ENCODE measurements around the gene RADIL. TPM values are rescaled to one million over a fixed set of nuclear protein-coding genes. Genes with fewer than 3 reads are reported as not detected.

The RADIL gene
- total RNA-seq, 1 donor from 2014 or later = 2.4 TPM

DNA sequence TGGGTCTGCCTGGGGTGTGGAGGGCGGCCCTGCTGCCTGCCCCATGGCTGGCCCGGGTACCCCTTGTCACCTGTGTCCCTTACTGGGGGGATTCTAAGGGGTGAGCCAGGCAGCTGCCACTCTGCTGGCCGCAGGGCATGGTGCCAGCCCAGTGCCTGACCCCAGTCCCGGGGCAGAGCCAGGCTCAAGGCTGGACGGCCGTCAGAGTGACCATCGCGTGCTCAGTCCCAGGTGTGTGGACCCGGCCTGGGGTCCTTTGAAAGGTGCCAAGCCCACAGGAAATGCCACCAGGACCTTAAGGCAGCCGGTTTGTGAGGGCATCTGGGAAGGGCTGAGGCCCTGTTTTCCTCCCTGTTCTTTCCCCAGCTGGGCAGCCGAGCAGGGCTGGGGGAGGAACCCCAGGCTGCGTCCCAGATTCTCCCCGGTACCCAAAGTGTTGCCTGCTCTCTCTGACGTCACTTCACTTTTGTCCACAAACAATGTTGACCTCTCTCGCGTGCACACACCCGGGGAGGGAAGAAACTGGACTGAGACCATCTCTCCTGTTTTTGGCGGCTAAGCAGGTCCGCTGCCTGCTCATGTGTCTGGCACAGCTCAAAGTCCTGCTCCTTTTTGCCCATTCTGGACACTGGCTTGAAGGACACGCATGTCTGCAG, 59.3 kb downstream of the RADIL start:
- Mint-ChIP-seq H3K36me3 (ENCODE audit: low read depth, unreplicated experiment) (no peaks in the 10 kb centered on the region), H3K27ac (ENCODE audit: unreplicated experiment) (no peak overlapping the region), H3K27me3 (ENCODE audit: unreplicated experiment) (peaks cover 3% of the 10 kb centered on the region), H3K9me3 (ENCODE audit: unreplicated experiment) (no peaks in the 10 kb centered on the region), H3K4me3 (ENCODE audit: unreplicated experiment) (no peak overlapping the region), H3K4me1 (ENCODE audit: unreplicated experiment) (peaks cover 9% of the 10 kb centered on the region)
- TF ChIP-seq, protein P1, sequence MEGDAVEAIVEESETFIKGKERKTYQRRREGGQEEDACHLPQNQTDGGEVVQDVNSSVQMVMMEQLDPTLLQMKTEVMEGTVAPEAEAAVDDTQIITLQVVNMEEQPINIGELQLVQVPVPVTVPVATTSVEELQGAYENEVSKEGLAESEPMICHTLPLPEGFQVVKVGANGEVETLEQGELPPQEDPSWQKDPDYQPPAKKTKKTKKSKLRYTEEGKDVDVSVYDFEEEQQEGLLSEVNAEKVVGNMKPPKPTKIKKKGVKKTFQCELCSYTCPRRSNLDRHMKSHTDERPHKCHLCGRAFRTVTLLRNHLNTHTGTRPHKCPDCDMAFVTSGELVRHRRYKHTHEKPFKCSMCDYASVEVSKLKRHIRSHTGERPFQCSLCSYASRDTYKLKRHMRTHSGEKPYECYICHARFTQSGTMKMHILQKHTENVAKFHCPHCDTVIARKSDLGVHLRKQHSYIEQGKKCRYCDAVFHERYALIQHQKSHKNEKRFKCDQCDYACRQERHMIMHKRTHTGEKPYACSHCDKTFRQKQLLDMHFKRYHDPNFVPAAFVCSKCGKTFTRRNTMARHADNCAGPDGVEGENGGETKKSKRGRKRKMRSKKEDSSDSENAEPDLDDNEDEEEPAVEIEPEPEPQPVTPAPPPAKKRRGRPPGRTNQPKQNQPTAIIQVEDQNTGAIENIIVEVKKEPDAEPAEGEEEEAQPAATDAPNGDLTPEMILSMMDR (IDR thresholded peaks at IDR 0.05; ENCODE audit: unreplicated experiment) = no peak
- no peak for DNase-seq (ENCODE audit: low spot score)

DNA sequence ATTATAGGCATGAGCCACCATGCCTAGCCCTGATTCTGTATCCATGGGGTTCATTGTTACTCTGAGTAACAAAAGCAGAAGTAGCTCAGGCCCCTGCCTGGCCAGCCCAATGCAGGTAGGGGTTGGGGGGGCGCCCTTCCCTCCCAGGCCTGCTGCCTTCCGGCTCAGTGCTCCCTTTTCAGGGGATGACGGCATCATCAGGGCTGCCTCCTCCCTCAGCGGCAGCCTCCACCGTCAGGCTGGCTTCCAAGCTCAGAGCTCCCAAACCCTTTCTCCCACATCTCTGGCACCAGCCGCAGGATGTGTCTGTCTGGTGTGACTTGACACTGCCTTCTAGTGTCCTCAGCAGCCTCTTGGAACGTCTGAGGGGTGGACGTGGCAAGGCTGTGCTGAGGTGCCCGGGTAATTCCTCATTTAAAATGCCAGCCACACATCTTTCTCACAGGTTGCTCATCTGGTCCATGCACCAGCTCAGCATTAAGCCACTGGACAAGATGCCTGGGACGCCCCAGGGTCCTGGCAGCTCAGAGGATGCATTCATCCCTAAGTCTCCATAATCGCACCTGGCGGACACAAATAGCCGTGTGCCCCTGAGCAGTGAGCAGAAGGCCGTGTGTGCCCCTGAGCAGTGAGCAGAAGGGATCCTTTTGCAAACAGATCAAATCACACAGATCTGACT, 59.9 kb downstream of the RADIL start:
- no peak for DNase-seq (ENCODE audit: low spot score)
- H3K27ac Mint-ChIP-seq (ENCODE audit: unreplicated experiment) = no peak overlapping the region
- no peaks in the 10 kb centered on the region for H3K9me3 Mint-ChIP-seq (ENCODE audit: unreplicated experiment)
- H3K36me3 Mint-ChIP-seq (ENCODE audit: low read depth, unreplicated experiment) = no peaks in the 10 kb centered on the region
- H3K4me1 Mint-ChIP-seq (ENCODE audit: unreplicated experiment) = peaks cover 9% of the 10 kb centered on the region
- TF ChIP-seq, protein P1 (IDR thresholded peaks at IDR 0.05; ENCODE audit: unreplicated experiment) = no peak
- peaks cover 3% of the 10 kb centered on the region for H3K27me3 Mint-ChIP-seq (ENCODE audit: unreplicated experiment)
- no peak overlapping the region for H3K4me3 Mint-ChIP-seq (ENCODE audit: unreplicated experiment)

GRCh38 chr7:4822677-4823076, 60.8 kb downstream of the RADIL start:
- peaks cover 3% of the 10 kb centered on the region for H3K27me3 Mint-ChIP-seq (ENCODE audit: unreplicated experiment)
- no peak for DNase-seq (ENCODE audit: low spot score)
- H3K9me3 Mint-ChIP-seq (ENCODE audit: unreplicated experiment) = no peaks in the 10 kb centered on the region
- peaks cover 9% of the 10 kb centered on the region for H3K4me1 Mint-ChIP-seq (ENCODE audit: unreplicated experiment)
- no peaks in the 10 kb centered on the region for H3K36me3 Mint-ChIP-seq (ENCODE audit: low read depth, unreplicated experiment)
- TF ChIP-seq, protein P1 (IDR thresholded peaks at IDR 0.05; ENCODE audit: unreplicated experiment) = no peak
- H3K4me3 Mint-ChIP-seq (ENCODE audit: unreplicated experiment) = no peak overlapping the region
- H3K27ac Mint-ChIP-seq (ENCODE audit: unreplicated experiment) = no peak overlapping the region

DNA sequence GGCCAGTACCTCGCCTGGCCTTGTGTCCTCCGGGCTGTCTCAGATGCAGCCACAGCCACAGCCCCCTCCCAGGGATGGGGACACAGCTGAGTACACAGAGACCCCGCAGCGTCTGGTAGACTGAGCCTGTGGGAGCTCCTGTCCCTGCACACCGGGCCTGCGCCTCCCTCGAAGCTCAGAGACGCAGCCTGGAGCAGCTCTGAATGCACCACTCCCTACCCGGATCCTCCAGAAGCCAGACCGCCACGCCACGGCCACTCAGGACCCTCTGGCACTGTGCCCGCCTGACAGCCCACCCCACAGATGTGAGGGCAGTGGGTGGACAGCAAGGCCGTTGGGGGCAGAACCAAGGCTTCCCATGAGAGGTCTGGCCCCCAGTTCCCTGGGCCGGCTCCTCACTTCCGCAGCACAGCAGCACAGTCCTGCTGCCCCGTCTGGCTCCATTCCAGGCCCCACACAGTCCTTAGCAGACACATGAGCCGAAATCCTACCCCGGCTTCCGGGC, 62.5 kb downstream of the RADIL start:
- Mint-ChIP-seq H3K9me3 (ENCODE audit: unreplicated experiment) (no peaks in the 10 kb centered on the region), H3K36me3 (ENCODE audit: low read depth, unreplicated experiment) (no peaks in the 10 kb centered on the region), H3K4me1 (ENCODE audit: unreplicated experiment) (peaks cover 9% of the 10 kb centered on the region), H3K27me3 (ENCODE audit: unreplicated experiment) (peaks cover 3% of the 10 kb centered on the region), H3K4me3 (ENCODE audit: unreplicated experiment) (no peak overlapping the region), H3K27ac (ENCODE audit: unreplicated experiment) (no peak overlapping the region)
- no peak for DNase-seq (ENCODE audit: low spot score)
- TF ChIP-seq, protein P1 (IDR thresholded peaks at IDR 0.05; ENCODE audit: unreplicated experiment) = no peak

- Mint-ChIP-seq H3K27me3 (ENCODE audit: unreplicated experiment) (peaks cover 3% of the 10 kb centered on the region), H3K36me3 (ENCODE audit: low read depth, unreplicated experiment) (no peaks in the 10 kb centered on the region), H3K27ac (ENCODE audit: unreplicated experiment) (no peak overlapping the region), H3K9me3 (ENCODE audit: unreplicated experiment) (no peaks in the 10 kb centered on the region), H3K4me3 (ENCODE audit: unreplicated experiment) (no peak overlapping the region), H3K4me1 (ENCODE audit: unreplicated experiment) (peaks cover 9% of the 10 kb centered on the region)
- DNase-seq (ENCODE audit: low spot score) = no peak
- TF ChIP-seq, protein P1 (IDR thresholded peaks at IDR 0.05; ENCODE audit: unreplicated experiment) = no peak
These were observed 63.0 kb downstream of the RADIL start for GRCh38 chr7:4820405-4820966.
